Activated T-helper 9 cell treated with anti-CD3 and anti-CD28 coated beads, Interleukin-2, amount 50 U/mL, for 16 hours (primary cell): ENCODE measurements around the gene CHCHD6.

Experiments
- DNase-seq: peaks from one replicate; pipeline ENCODE4 v3.0.0-alpha.2; 2020; ENCODE audit warnings: low read depth

The CHCHD6 gene

GRCh38 chr3:126944089-126944965 lies 240.3 kb downstream of the CHCHD6 start:
- no peak for DNase-seq

GRCh38 chr3:126945171-126945721 lies 241.2 kb downstream of the CHCHD6 start:
- DNase-seq = no peak

GRCh38 chr3:126945891-126946290 lies 241.9 kb downstream of the CHCHD6 start:
- DNase-seq = no peak

- DNase-seq = no peak
These were observed 242.4 kb downstream of the CHCHD6 start for GRCh38 chr3:126946405-126946804.

GRCh38 chr3:126947429-126947828 lies 243.4 kb downstream of the CHCHD6 start:
- DNase-seq = no peak

GRCh38 chr3:126948980-126949535 lies 245.0 kb downstream of the CHCHD6 start:
- no peak for DNase-seq

GRCh38 chr3:126951561-126951960 lies 247.5 kb downstream of the CHCHD6 start:
- no peak for DNase-seq

- DNase-seq = no peak
These were observed 248.4 kb downstream of the CHCHD6 start for GRCh38 chr3:126952261-126952982.

GRCh38 chr3:126952983-126953660 lies 249.1 kb downstream of the CHCHD6 start:
- no peak for DNase-seq

GRCh38 chr3:126954141-126954842 lies 250.3 kb downstream of the CHCHD6 start:
- DNase-seq = no peak

GRCh38 chr3:126955004-126955790 lies 251.2 kb downstream of the CHCHD6 start:
- DNase-seq = no peak

GRCh38 chr3:126956361-126956760 lies 252.3 kb downstream of the CHCHD6 start:
- DNase-seq = no peak

GRCh38 chr3:126956866-126957650 lies 253.0 kb downstream of the CHCHD6 start:
- no peak for DNase-seq

GRCh38 chr3:126957776-126958637 lies 254.0 kb downstream of the CHCHD6 start:
- DNase-seq = no peak

- no peak for DNase-seq
These were observed 254.6 kb downstream of the CHCHD6 start for GRCh38 chr3:126958638-126959085.

- no peak for DNase-seq
These were observed 255.3 kb downstream of the CHCHD6 start for GRCh38 chr3:126959136-126959920.

GRCh38 chr3:126959921-126960603 lies 256.0 kb downstream of the CHCHD6 start:
- no peak for DNase-seq
